ENCODE measurements around the gene TBC1D19.

GRCh38 chr4:26732356-26732755, 148.5 kb downstream of the TBC1D19 start:
- TF ChIP-seq EZH2phosphoT487 (IDR thresholded peaks at IDR 0.05; ENCODE audit: insufficient read depth, low read depth) (no peak), EZH2 (IDR thresholded peaks at IDR 0.05; ENCODE audit: insufficient read depth, poor library complexity, severe bottlenecking) (no peak)
